Pancreas (tissue), 10 donors: Measurements from ENCODE around the gene S100P. TPM values are rescaled to one million over a fixed set of nuclear protein-coding genes. Genes with fewer than 3 reads are reported as not detected.
A peak's percentile ranks its signal among the peaks of the same experiment; 100 is the strongest.

Experiments
- ATAC-seq, 4 donors: fragments of 200-7000 bp; cut with Tn5 transposase; one replicate each; pipeline versions ENCODE4 v1.8.0 to v1.9.1; 2020; ENCODE audit warnings: mild to moderate bottlenecking in 4 of 4, moderate library complexity in 4 of 4
- DNase-seq, 6 donors: peaks; one replicate each; pipeline ENCODE4 v3.0.0-alpha.2; 2020
- FAIRE-seq: peaks from 2 replicates; lab custom pipeline; 2012; peaks lifted over from hg19 to GRCh38; lab: Jason Lieb, UNC
- H3K27ac ChIP-seq, 4 donors: fragments of 200-600 bp; sonication (generic); 1 replicate in 3 of 4; 2 replicates in 1 of 4; pipeline versions ENCODE4 v1.5.0 to v1.8.0; 2020
- H3K27me3 ChIP-seq, 4 donors: fragments of 200-600 bp; one replicate each; pipeline ENCODE4 v1.8.0; 2021
- H3K36me3 ChIP-seq, 3 donors: fragments of 200-600 bp; sonication (generic) in 1 of 3; one replicate each; pipeline versions ENCODE4 v1.5.0 to v1.8.0; 2020 to 2021
- H3K4me1 ChIP-seq, 3 donors: fragments of 200-600 bp; one replicate each; pipeline ENCODE4 v1.8.0; 2021
- H3K4me3 ChIP-seq, 4 donors: fragments of 200-600 bp; sonication (generic) in 2 of 4; one replicate each; pipeline versions ENCODE4 v1.5.0 to v1.8.0; 2020 to 2021
- H3K9me3 ChIP-seq, 4 donors: fragments of 200-600 bp; one replicate each; pipeline ENCODE4 v1.8.0; 2021
- CTCF ChIP-seq, 4 donors: fragments of 200-600 bp; sonication (generic) in 3 of 4; IDR thresholded peaks; one replicate each; pipeline versions ENCODE4 v1.5.0 to v1.8.0; 2021; ENCODE audit warnings: antibody characterized with exemption in 4 of 4
- WGBS, 2 donors: extraction: QIAGEN DNeasy Blood & Tissue Kit; methylation state at CpG; one replicate each; pipeline ENCODE4 v1.1.7; 2013; 5-methylcytosine and 5-hydroxymethylcytosine counted together
- intact Hi-C, 3 donors: fragments of 100-400 bp; cut with DNase I; formaldehyde crosslinking; loops; one replicate each; pipeline versions ENCODE4 v1.11.1 to v1.14.2; 2022
- polyA plus RNA-seq, 2 donors: library from polyadenylated mRNA; stranded (reverse); fragments of 200-250 nt; gene quantifications; one replicate each; pipeline ENCODE4 v1.2.3, GENCODE V29; 2013
- total RNA-seq, 6 donors: library from RNA; stranded (reverse); fragmentation: NEBNext Ultra II Directional in 4 of 6; extraction: Animal tissue kit (Norgen Biotek cat#: 25700) in 4 of 6; gene quantifications; one replicate each; pipeline versions ENCODE4 v1.2.1 to v1.2.4, GENCODE V29; 2021 to 2023
- donor health status: healthy with polysubstance abuse.
- donor health status: DM: no; HTN: no; CAD: no; lungs with moderate emphysema.
- donor health status: DM: no; HTN: no; CAD: no.
- donor health status: control.
- donor health status: control.
- donor health status: Bipolar disorder and iron deficiency.
- donor health status: DM: yes; HTN: yes; CAD: no.
- donor health status: DM: no; HTN: no; CAD: no.
- donor health status: DM: no; HTN: no; CAD: no.
- donor health status: DM: yes; HTN: yes; CAD: no.

The S100P gene
- total and polyA plus RNA-seq, 8 donors = 0.42 to 15.7 (median 1.5) TPM; not detected in 4

DNA sequence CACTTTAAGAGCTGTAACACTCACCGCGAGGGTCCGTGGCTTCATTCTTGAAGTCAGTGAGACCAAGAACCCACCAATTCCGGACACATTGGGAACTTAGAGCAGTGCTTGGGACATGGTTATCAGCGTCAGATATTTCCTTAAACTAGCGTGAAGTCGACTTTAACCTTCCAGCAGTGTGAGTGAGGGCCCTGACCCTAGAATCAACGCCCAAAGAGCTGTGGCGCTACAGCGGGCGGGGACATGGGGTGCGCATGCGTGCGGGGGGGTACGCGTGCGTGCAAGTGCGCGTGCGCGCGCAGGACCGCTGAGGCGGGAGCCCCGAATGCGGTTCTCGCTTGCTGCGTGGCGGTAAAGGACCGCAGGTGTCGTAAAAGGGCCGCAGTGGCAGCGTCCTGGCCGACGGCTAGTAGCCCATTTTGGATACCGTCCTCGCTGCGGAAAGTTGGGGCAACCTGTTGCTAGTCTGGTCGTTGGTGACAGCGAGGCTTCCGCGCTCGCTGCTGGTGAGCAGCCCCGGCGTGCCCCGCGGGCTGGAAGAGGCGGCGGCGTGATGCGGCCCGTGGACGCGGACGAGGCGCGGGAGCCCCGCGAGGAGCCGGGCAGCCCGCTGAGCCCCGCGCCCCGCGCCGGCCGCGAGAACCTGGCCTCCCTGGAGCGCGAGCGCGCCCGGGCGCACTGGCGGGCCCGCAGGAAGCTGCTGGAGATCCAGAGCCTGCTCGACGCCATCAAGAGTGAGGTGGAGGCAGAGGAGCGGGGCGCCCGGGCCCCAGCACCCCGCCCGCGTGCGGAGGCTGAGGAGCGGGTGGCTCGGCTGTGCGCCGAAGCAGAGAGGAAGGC lies 19.8 kb upstream of the S100P start:
- 1% methylated on average over 78 to 89 of the region's 89 CpGs for WGBS, 2 donors
- intact Hi-C loops = no loop called here
- Histone ChIP-seq H3K9me3 (no peaks in the 10 kb centered on the region), H3K4me3 (peak overlapping the region; percentile 38 to 80 (median 70)), H3K27me3 (no peaks in the 10 kb centered on the region), H3K36me3 (no peaks in the 10 kb centered on the region), H3K4me1 (peaks cover 8 to 24% (median 18%) of the 10 kb centered on the region in 3 donors), H3K27ac (peak overlapping the region in 3 of 4 donors; percentile 69 to 78 (median 73))
- no peak for TF ChIP-seq CTCF (IDR thresholded peaks at IDR 0.05)
- peak; percentile 91 to 98 (median 92) for DNase-seq
- peak; percentile 92 to 97 (median 96) for ATAC-seq
- peak; percentile 5 for FAIRE-seq

- intact Hi-C loops = no loop called here
- peak in 2 of 4 donors; percentile 11 to 13 for TF ChIP-seq CTCF (IDR thresholded peaks at IDR 0.05)
- H3K36me3 ChIP-seq = no peaks in the 10 kb centered on the region
- ATAC-seq (peak; percentile 6 to 55 (median 52)), DNase-seq (peak in 1 of 6 donors; percentile 49), FAIRE-seq (no peak)
- no peaks in the 10 kb centered on the region for H3K9me3 ChIP-seq
- H3K4me3 ChIP-seq = peak overlapping the region; percentile 38 to 80 (median 70)
- no peaks in the 10 kb centered on the region for H3K27me3 ChIP-seq
- 5 to 7% methylated on average over 40 of the region's 40 CpGs for WGBS, 2 donors
- peaks cover 8 to 24% (median 18%) of the 10 kb centered on the region in 3 donors for H3K4me1 ChIP-seq
- peak overlapping the region in 3 of 4 donors; percentile 69 to 78 (median 73) for H3K27ac ChIP-seq
Observed at GRCh38 chr4:6674500-6675149, 19.1 kb upstream of the S100P start.

DNA sequence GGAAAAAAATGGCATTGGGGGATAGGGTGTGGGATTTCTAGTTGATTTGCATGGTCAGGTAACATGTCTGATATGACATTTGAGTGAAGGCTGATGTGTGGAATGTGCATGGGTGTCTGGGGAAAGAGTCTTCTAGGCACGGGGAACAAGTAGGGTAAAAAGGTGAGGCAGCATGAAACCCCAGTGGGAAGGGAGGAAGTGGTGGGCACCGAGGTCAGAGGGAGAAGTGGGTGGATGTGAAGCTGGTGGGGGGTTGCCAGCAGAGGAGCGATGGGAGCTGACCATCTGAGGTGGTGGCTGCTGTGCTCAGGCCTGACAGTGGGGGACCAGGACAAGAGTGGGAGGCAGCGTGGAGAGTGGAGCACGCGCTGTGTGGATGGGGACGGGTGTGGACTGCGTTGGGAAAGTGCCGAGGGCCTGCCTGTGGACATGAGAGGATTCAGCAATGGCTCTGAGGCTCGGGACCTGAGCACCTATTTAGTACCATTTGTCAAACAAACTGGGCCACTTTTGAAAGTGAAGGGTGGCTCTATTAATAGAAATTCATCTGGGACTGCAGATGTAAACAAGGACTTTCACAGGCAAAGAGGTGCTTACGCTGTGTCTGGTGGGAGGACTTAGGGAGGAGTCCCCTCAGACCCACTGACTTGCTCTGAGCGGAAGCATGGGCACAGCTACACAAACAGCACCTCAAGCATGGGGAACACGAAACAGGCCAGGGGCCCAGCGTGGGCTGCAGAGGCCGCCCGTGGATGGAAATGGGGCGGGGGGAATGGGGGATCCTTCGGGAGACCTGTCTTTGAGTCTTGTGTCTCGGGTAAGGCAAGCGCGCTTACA lies 16.7 kb upstream of the S100P start:
- Histone ChIP-seq H3K4me3 (no peak overlapping the region), H3K27me3 (no peaks in the 10 kb centered on the region), H3K27ac (no peak overlapping the region), H3K9me3 (no peaks in the 10 kb centered on the region), H3K4me1 (peaks cover 8 to 24% (median 18%) of the 10 kb centered on the region in 3 donors), H3K36me3 (no peaks in the 10 kb centered on the region)
- WGBS, 2 donors = 90 to 91% methylated on average over 21 of the region's 21 CpGs
- no peak for TF ChIP-seq CTCF (IDR thresholded peaks at IDR 0.05)
- FAIRE-seq (no peak), DNase-seq (peak in 1 of 6 donors; percentile 28), ATAC-seq (no peak)
- intact Hi-C loops = no loop called here

GRCh38 chr4:6680372-6681034 lies 13.2 kb upstream of the S100P start:
- DNase-seq = no peak
- no peak for TF ChIP-seq CTCF (IDR thresholded peaks at IDR 0.05)
- FAIRE-seq = no peak
- ATAC-seq = no peak
- whole genome bisulfite sequencing, 2 donors = 89 to 91% methylated on average over 10 of the region's 10 CpGs
- intact Hi-C loops = no loop called here
- Histone ChIP-seq H3K4me3 (no peak overlapping the region), H3K27ac (no peak overlapping the region), H3K27me3 (no peaks in the 10 kb centered on the region), H3K9me3 (no peaks in the 10 kb centered on the region), H3K4me1 (peaks cover 2 to 13% (median 11%) of the 10 kb centered on the region in 3 donors), H3K36me3 (no peaks in the 10 kb centered on the region)
